ENCODE measurements around the gene ADAM10.

Gene ADAM10

GRCh38 chr15:58593870-58594269, 155.6 kb downstream of the ADAM10 start:
- no peak overlapping the region for H3K4me3 ChIP-seq (ENCODE audit: low read length)
- no peak for DNase-seq (ENCODE audit: low read depth)
- TF ChIP-seq CTCF (conservative IDR thresholded peaks at IDR 0.05; ENCODE audit: low read depth, low read length): no peak

GRCh38 chr15:58590926-58591325, 158.6 kb downstream of the ADAM10 start:
- no peak for TF ChIP-seq CTCF (conservative IDR thresholded peaks at IDR 0.05; ENCODE audit: low read depth, low read length)
- peak; percentile 62 for DNase-seq (ENCODE audit: low read depth)
- H3K4me3 ChIP-seq (ENCODE audit: low read length): no peak overlapping the region

- no peak for TF ChIP-seq CTCF (conservative IDR thresholded peaks at IDR 0.05; ENCODE audit: low read depth, low read length)
- no peak for DNase-seq (ENCODE audit: low read depth)
- no peak overlapping the region for H3K4me3 ChIP-seq (ENCODE audit: low read length)
These were observed 159.3 kb downstream of the ADAM10 start for GRCh38 chr15:58590236-58590635.

- no peak for DNase-seq (ENCODE audit: low read depth)
- no peak overlapping the region for H3K4me3 ChIP-seq (ENCODE audit: low read length)
- TF ChIP-seq CTCF (conservative IDR thresholded peaks at IDR 0.05; ENCODE audit: low read depth, low read length): no peak
These were observed 160.5 kb downstream of the ADAM10 start for GRCh38 chr15:58589047-58589446.

GRCh38 chr15:58588096-58588495, 161.4 kb downstream of the ADAM10 start:
- TF ChIP-seq CTCF (conservative IDR thresholded peaks at IDR 0.05; ENCODE audit: low read depth, low read length): no peak
- H3K4me3 ChIP-seq (ENCODE audit: low read length): no peak overlapping the region
- DNase-seq (ENCODE audit: low read depth): no peak

- no peak for DNase-seq (ENCODE audit: low read depth)
- H3K4me3 ChIP-seq (ENCODE audit: low read length): no peak overlapping the region
- TF ChIP-seq CTCF (conservative IDR thresholded peaks at IDR 0.05; ENCODE audit: low read depth, low read length): no peak
These were observed 162.0 kb downstream of the ADAM10 start for GRCh38 chr15:58587486-58587885.

GRCh38 chr15:58585693-58586443, 163.6 kb downstream of the ADAM10 start:
- H3K4me3 ChIP-seq (ENCODE audit: low read length): no peak overlapping the region
- no peak for TF ChIP-seq CTCF (conservative IDR thresholded peaks at IDR 0.05; ENCODE audit: low read depth, low read length)
- DNase-seq (ENCODE audit: low read depth): no peak

Data from retinal pigment epithelial cell (primary cell).